CD4-positive, alpha-beta T cell (primary cell): ENCODE results near the gene ATP2B2. TPM values are rescaled to one million over a fixed set of nuclear protein-coding genes. Genes with fewer than 3 reads are reported as not detected.

Source experiments
- ATAC-seq: fragments of 200-7000 bp; cut with Tn5 transposase; one replicate; pipeline ENCODE4 v1.10.0; 2022; ENCODE audit warnings: mild to moderate bottlenecking; ENCODE audit not compliant: poor library complexity
- CTCF ChIA-PET: fragments of 350-600 bp; sonication (Branson Sonifier 250); formaldehyde crosslinking; loops from one replicate; lab custom pipeline; 2021; ENCODE audit warnings: antibody characterized with exemption, inconsistent platforms; lab: Charles Lee
- POLR2A ChIA-PET: fragments of 350-600 bp; sonication (Branson Sonifier 250); formaldehyde crosslinking; loops from one replicate; lab custom pipeline; 2021; ENCODE audit warnings: antibody characterized with exemption, inconsistent platforms; lab: Charles Lee
- DNase-seq, 14 experiments: peaks; one replicate each; pipeline ENCODE4 v3.0.0-alpha.2; 2013 to 2020; ENCODE audit warnings: mixed read lengths in 2 of 14
- H3K27ac ChIP-seq, 2 donors: one replicate each; pipeline versions ENCODE4 v1.5.1 to v1.7.0; 2013; ENCODE audit warnings: low read length in 2 of 2, low read depth in 1 of 2, mild to moderate bottlenecking in 1 of 2
- H3K27me3 ChIP-seq, 2 experiments: 1 replicate in 1 of 2; 2 replicates in 1 of 2; pipeline versions ENCODE4 v1.6.1 to v1.7.0; 2013; ENCODE audit warnings: low read length in 2 of 2, control low read depth in 1 of 2, mild to moderate bottlenecking in 1 of 2, moderate library complexity in 1 of 2; ENCODE audit not compliant: insufficient read depth in 2 of 2, control insufficient read depth in 1 of 2
- H3K36me3 ChIP-seq: one replicate; pipeline ENCODE4 v1.6.1; 2013; ENCODE audit warnings: low read length, control low read depth; ENCODE audit not compliant: insufficient read depth
- H3K4me1 ChIP-seq: one replicate; pipeline ENCODE4 v1.6.1; 2013; ENCODE audit warnings: low read length, control low read depth; ENCODE audit not compliant: insufficient read depth
- H3K4me3 ChIP-seq: one replicate; pipeline ENCODE4 v1.5.1; 2013; ENCODE audit warnings: mild to moderate bottlenecking, low read length, moderate library complexity
- H3K9me3 ChIP-seq, 2 experiments: 1 replicate in 1 of 2; 2 replicates in 1 of 2; pipeline versions ENCODE4 v1.6.1 to v1.7.0; 2013; ENCODE audit warnings: low read length in 2 of 2, mild to moderate bottlenecking in 2 of 2, control low read depth in 1 of 2, moderate library complexity in 1 of 2; ENCODE audit not compliant: control insufficient read depth in 1 of 2, insufficient read depth in 1 of 2
- H3K27ac Mint-ChIP-seq: one replicate; pipeline ENCODE4 v1.8.0; 2020; ENCODE audit warnings: mixed read lengths
- H3K27me3 Mint-ChIP-seq: one replicate; pipeline ENCODE4 v1.8.0; 2021; ENCODE audit warnings: mixed read lengths
- H3K36me3 Mint-ChIP-seq: one replicate; pipeline ENCODE4 v1.8.0; 2021; ENCODE audit warnings: low read depth, mixed read lengths
- H3K4me1 Mint-ChIP-seq: one replicate; pipeline ENCODE4 v1.8.0; 2021; ENCODE audit warnings: low read depth, mixed read lengths
- H3K4me3 Mint-ChIP-seq: one replicate; pipeline ENCODE4 v1.8.0; 2020; ENCODE audit warnings: mild to moderate bottlenecking, mixed read lengths
- H3K9me3 Mint-ChIP-seq: one replicate; pipeline ENCODE4 v1.8.0; 2020; ENCODE audit warnings: mixed read lengths
- CTCF ChIP-seq: fragments of 200-600 bp; IDR thresholded peaks from one replicate; pipeline ENCODE4 v1.8.0; 2022; ENCODE audit warnings: antibody characterized with exemption, mild to moderate bottlenecking
- intact Hi-C, 2 experiments: fragments of 100-400 bp; cut with DNase I in 1 of 2; cut with micrococcal nuclease in 1 of 2; formaldehyde crosslinking; loops; one replicate each; pipeline versions ENCODE4 v1.15.1 to v1.9.0; 2023 to 2025; cut with DNase I, micrococcal nuclease
- total RNA-seq, 174 experiments: library from RNA in 2 of 174; stranded (reverse) in 2 of 174; gene quantifications; one replicate each; pipeline ENCODE4 v1.2.3 and lab custom pipeline; 2021 to 2026

ATP2B2 gene
- total RNA-seq, 2 experiments from 2014 or later: not detected

GRCh38 chr3:10416730-10417300 is 88.6 kb downstream of the ATP2B2 start:
- Mint-ChIP-seq H3K9me3 (no peaks in the 10 kb centered on the region), H3K4me1 (peaks cover 12% of the 10 kb centered on the region), H3K27me3 (peaks cover 6% of the 10 kb centered on the region), H3K36me3 (no peaks in the 10 kb centered on the region), H3K27ac (no peak overlapping the region), H3K4me3 (no peak overlapping the region)
- no peak for ATAC-seq
- H3K4me1 ChIP-seq: peaks cover 9% of the 10 kb centered on the region
- H3K4me3 ChIP-seq: no peak overlapping the region
- H3K27me3 ChIP-seq: no peaks in the 10 kb centered on the region
- no peak for TF ChIP-seq CTCF
- H3K36me3 ChIP-seq: no peaks in the 10 kb centered on the region
- intact Hi-C loops: no loop called here
- H3K27ac ChIP-seq: no peak overlapping the region
- CTCF ChIA-PET: interaction anchor here (1.5 kb wide), 1 partner anchor 322 kb away, joined by 6 read pairs; no protein-coding TSS in a partner anchor
- no peak for DNase-seq
- POLR2A ChIA-PET: interaction anchor here (1.1 kb wide), 1 partner anchor 20 kb away, joined by 3 read pairs; no protein-coding TSS in a partner anchor
- no peaks in the 10 kb centered on the region for H3K9me3 ChIP-seq

GRCh38 chr3:10413041-10413440 is 92.3 kb downstream of the ATP2B2 start:
- Histone ChIP-seq H3K9me3 (no peaks in the 10 kb centered on the region), H3K4me3 (no peak overlapping the region), H3K27me3 (no peaks in the 10 kb centered on the region), H3K4me1 (no peaks in the 10 kb centered on the region), H3K36me3 (no peaks in the 10 kb centered on the region), H3K27ac (no peak overlapping the region)
- H3K4me1 Mint-ChIP-seq: no peaks in the 10 kb centered on the region
- ChIA-PET POLR2A (no interaction called here), CTCF (no interaction called here)
- no peak overlapping the region for H3K4me3 Mint-ChIP-seq
- H3K27ac Mint-ChIP-seq: no peak overlapping the region
- peaks cover 6% of the 10 kb centered on the region for H3K27me3 Mint-ChIP-seq
- H3K36me3 Mint-ChIP-seq: no peaks in the 10 kb centered on the region
- TF ChIP-seq CTCF: no peak
- ATAC-seq: no peak
- H3K9me3 Mint-ChIP-seq: no peaks in the 10 kb centered on the region
- intact Hi-C loops: no loop called here
- DNase-seq: no peak

- Histone ChIP-seq H3K4me3 (no peak overlapping the region), H3K9me3 (no peaks in the 10 kb centered on the region), H3K27me3 (no peaks in the 10 kb centered on the region), H3K4me1 (no peaks in the 10 kb centered on the region), H3K27ac (no peak overlapping the region), H3K36me3 (no peaks in the 10 kb centered on the region)
- no peak for TF ChIP-seq CTCF
- ATAC-seq (no peak), DNase-seq (no peak)
- Mint-ChIP-seq H3K9me3 (no peaks in the 10 kb centered on the region), H3K4me1 (no peaks in the 10 kb centered on the region), H3K4me3 (no peak overlapping the region), H3K27ac (no peak overlapping the region), H3K27me3 (peaks cover 6% of the 10 kb centered on the region), H3K36me3 (no peaks in the 10 kb centered on the region)
- intact Hi-C loops: no loop called here
- ChIA-PET CTCF (no interaction called here), POLR2A (no interaction called here)
These were observed 93.6 kb downstream of the ATP2B2 start for GRCh38 chr3:10411598-10412332.
